DOHH2 (cell line): ENCODE measurements around the gene TRPC4.

Source experiments
- H3F3A ChIP-seq: fragments of 200-600 bp; sonication (generic), shearing (Covaris generic); 2 replicates; pipeline ENCODE4 v1.6.0; 2016; ENCODE audit warnings: antibody characterized with exemption, mild to moderate bottlenecking; ENCODE audit not compliant: control insufficient read depth, insufficient read depth
- H3K27ac ChIP-seq: fragments of 200-600 bp; sonication (generic); 2 replicates; pipeline ENCODE4 v1.5.1; 2014; ENCODE audit warnings: low read depth, mild to moderate bottlenecking, low read length, moderate library complexity
- H3K27me3 ChIP-seq: fragments of 200-600 bp; sonication (generic); 2 replicates; pipeline ENCODE4 v1.6.1; 2014; ENCODE audit warnings: mild to moderate bottlenecking, low read length, mixed read lengths; ENCODE audit not compliant: control insufficient read depth
- H3K36me3 ChIP-seq: fragments of 200-600 bp; sonication (generic); 2 replicates; pipeline ENCODE4 v1.6.1; 2014; ENCODE audit warnings: mild to moderate bottlenecking, low read length, moderate library complexity, mixed read lengths; ENCODE audit not compliant: control insufficient read depth
- H3K4me1 ChIP-seq: fragments of 200-600 bp; sonication (generic); 2 replicates; pipeline ENCODE4 v1.6.1; 2014; ENCODE audit warnings: mild to moderate bottlenecking, low read length, mixed read lengths; ENCODE audit not compliant: control insufficient read depth
- H3K4me2 ChIP-seq: fragments of 200-600 bp; sonication (generic); 2 replicates; pipeline ENCODE4 v1.6.0; 2014; ENCODE audit warnings: mild to moderate bottlenecking, low read length, moderate library complexity
- H3K4me3 ChIP-seq: fragments of 200-600 bp; sonication (generic); 2 replicates; pipeline ENCODE4 v1.5.1; 2014; ENCODE audit warnings: mild to moderate bottlenecking, low read length, mixed read lengths
- H3K79me2 ChIP-seq: fragments of 200-600 bp; sonication (generic); 2 replicates; pipeline ENCODE4 v1.6.1; 2014; ENCODE audit warnings: mild to moderate bottlenecking, low read length, mixed read lengths; ENCODE audit not compliant: control insufficient read depth
- H3K9me2 ChIP-seq: fragments of 200-600 bp; sonication (generic); replicated peaks from 2 replicates; pipeline ENCODE4 v1.6.1; 2014; ENCODE audit warnings: mild to moderate bottlenecking, low read length, mixed read lengths; ENCODE audit not compliant: control insufficient read depth
- H3K9me3 ChIP-seq: fragments of 200-600 bp; sonication (generic); 2 replicates; pipeline ENCODE4 v1.6.1; 2014; ENCODE audit warnings: antibody characterized with exemption, low read length, mixed read lengths; ENCODE audit not compliant: control insufficient read depth, insufficient read depth
- H4K20me1 ChIP-seq: fragments of 200-600 bp; sonication (generic); 2 replicates; pipeline ENCODE4 v1.6.0; 2014; ENCODE audit warnings: low read depth, mild to moderate bottlenecking, antibody characterized with exemption, low read length, moderate library complexity; ENCODE audit not compliant: control insufficient read depth, insufficient read depth
- CTCF ChIP-seq: fragments of 200-600 bp; sonication (generic); IDR thresholded peaks from one replicate; pipeline ENCODE4 v1.5.1; 2014; ENCODE audit warnings: antibody characterized with exemption, mild to moderate bottlenecking, low read depth, low read length; ENCODE audit not compliant: poor library complexity, severe bottlenecking
- EZH2phosphoT487 ChIP-seq: fragments of 200-600 bp; sonication (generic); IDR thresholded peaks from 2 replicates; pipeline ENCODE4 v1.6.1; 2017; ENCODE audit warnings: borderline replicate concordance, mild to moderate bottlenecking, antibody characterized with exemption, low read length, moderate library complexity, mixed read lengths

Gene TRPC4

DNA sequence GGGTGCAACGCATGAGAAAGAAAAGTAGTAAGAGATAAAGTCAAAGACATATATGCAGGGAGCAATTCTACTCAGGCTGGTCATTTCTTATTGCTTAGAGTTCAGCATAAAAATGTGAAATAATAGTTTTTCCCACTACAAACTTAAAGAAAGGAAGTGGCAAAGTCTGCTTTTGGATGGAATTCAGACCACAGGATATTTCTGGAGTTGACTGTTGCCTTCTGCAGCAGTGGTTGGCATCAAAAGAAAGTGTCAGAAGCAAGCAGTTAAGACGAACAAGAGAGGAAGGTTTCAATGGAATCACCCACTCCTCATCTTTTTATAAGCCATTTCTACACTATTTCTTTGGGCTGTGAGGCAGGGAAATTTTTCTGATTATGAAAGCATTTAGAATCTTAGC lies 36.2 kb upstream of the TRPC4 start:
- Histone ChIP-seq H3K79me2 (no peaks in the 10 kb centered on the region), H3K4me3 (no peak overlapping the region), H3K27me3 (no peaks in the 10 kb centered on the region), H3K9me2 (no peaks in the 10 kb centered on the region), H4K20me1 (no peaks in the 10 kb centered on the region), H3K4me1 (no peaks in the 10 kb centered on the region), H3K4me2 (no peak overlapping the region), H3K9me3 (no peaks in the 10 kb centered on the region), H3K36me3 (no peaks in the 10 kb centered on the region), H3K27ac (no peak overlapping the region), H3F3A (no peaks in the 10 kb centered on the region)
- TF ChIP-seq CTCF: no peak

DNA sequence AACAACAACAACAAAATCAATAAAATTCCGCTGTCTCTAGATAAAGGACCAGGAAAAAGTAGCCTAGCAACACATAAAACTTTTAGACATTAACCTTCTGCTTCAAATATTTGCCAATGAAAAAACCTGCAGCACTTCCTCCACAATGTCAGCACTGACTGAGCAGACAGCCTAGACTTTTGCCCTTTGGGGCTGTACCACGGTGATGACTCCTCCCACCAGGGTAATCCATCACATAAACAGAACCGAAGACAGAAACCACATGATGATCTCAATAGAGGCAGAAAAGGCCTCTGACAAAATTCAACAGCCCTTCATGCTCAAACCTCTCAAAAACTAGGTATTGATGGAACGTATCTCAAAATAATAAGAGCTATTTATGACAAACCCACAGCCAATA lies 30.2 kb upstream of the TRPC4 start:
- no peaks in the 10 kb centered on the region for H3K9me3 ChIP-seq
- no peak overlapping the region for H3K4me3 ChIP-seq
- TF ChIP-seq CTCF: no peak
- TF ChIP-seq EZH2phosphoT487: no peak
- H3K27me3 ChIP-seq: no peaks in the 10 kb centered on the region
- no peaks in the 10 kb centered on the region for H4K20me1 ChIP-seq
- no peaks in the 10 kb centered on the region for H3K79me2 ChIP-seq
- no peaks in the 10 kb centered on the region for H3K36me3 ChIP-seq
- H3F3A ChIP-seq: no peaks in the 10 kb centered on the region
- H3K9me2 ChIP-seq: no peaks in the 10 kb centered on the region
- no peaks in the 10 kb centered on the region for H3K4me1 ChIP-seq
- no peak overlapping the region for H3K27ac ChIP-seq
- H3K4me2 ChIP-seq: no peak overlapping the region

- no peaks in the 10 kb centered on the region for H3K79me2 ChIP-seq
These were observed 23.7 kb upstream of the TRPC4 start for GRCh38 chr13:37893321-37893720.

More at GRCh38 chr13:37893321-37893720, 23.7 kb upstream of the TRPC4 start:
- Histone ChIP-seq H3K9me2 (no peaks in the 10 kb centered on the region; the same call in 1 of the 2 replicates), H3K27me3 (no peaks in the 10 kb centered on the region), H3F3A (no peaks in the 10 kb centered on the region), H3K9me3 (0 out of 2 replicates have a peak, but pooled peaks cover 3% of the 10 kb centered on the region), H3K4me2 (no peak overlapping the region), H3K4me1 (no peaks in the 10 kb centered on the region), H3K27ac (no peak overlapping the region), H3K36me3 (no peaks in the 10 kb centered on the region), H3K4me3 (no peak overlapping the region), H4K20me1 (no peaks in the 10 kb centered on the region)
- TF ChIP-seq EZH2phosphoT487 (no peak), CTCF (no peak)
